HEK293 (cell line): ENCODE results near the gene NFXL1.

Source experiments
- CTCF ChIA-PET: fragments of 350-600 bp; formaldehyde crosslinking; extraction: SDS; loops from one replicate; lab custom pipeline; 2021; ENCODE audit warnings: antibody characterized with exemption; lab: Yijun Ruan, JAX
- POLR2A ChIA-PET: fragments of 300-600 bp; formaldehyde crosslinking; extraction: SDS; loops from one replicate; lab custom pipeline; 2020; ENCODE audit warnings: antibody characterized with exemption, inconsistent platforms; lab: Yijun Ruan, JAX
- H3K27ac ChIP-seq: fragments of 200-500 bp; sonication (Bioruptor generic); 2 replicates; pipeline ENCODE4 v1.5.1; 2014; ENCODE audit warnings: low read depth, low read length, control low read depth, inconsistent platforms; ENCODE audit errors: extremely low read depth
- H3K36me3 ChIP-seq, 2 experiments: fragments of 200-500 bp in 1 of 2; sonication (Bioruptor generic) in 1 of 2; 1 replicate in 1 of 2; 2 replicates in 1 of 2; pipeline ENCODE4 v1.5.1; 2014 to 2017; ENCODE audit warnings: inconsistent platforms in 2 of 2, low read length in 2 of 2; ENCODE audit not compliant: control insufficient read depth in 2 of 2, insufficient read depth in 1 of 2
- H3K4me1 ChIP-seq: fragments of 200-500 bp; sonication (Bioruptor generic); 2 replicates; pipeline ENCODE4 v1.5.1; 2014; ENCODE audit warnings: mild to moderate bottlenecking, low read length, inconsistent platforms; ENCODE audit not compliant: control insufficient read depth, insufficient read depth
- H3K4me3 ChIP-seq: 2 replicates; pipeline ENCODE4 v1.5.1; 2011; ENCODE audit warnings: low read depth, mild to moderate bottlenecking, control low read depth, low read length, moderate library complexity
- H3K9me3 ChIP-seq: fragments of 200-500 bp; sonication (Bioruptor generic); 2 replicates; pipeline ENCODE4 v1.5.1; 2014; ENCODE audit warnings: low read depth, low read length, inconsistent platforms; ENCODE audit not compliant: control insufficient read depth, insufficient read depth
- GLI2 ChIP-seq: fragments of 450-650 bp; formaldehyde crosslinking; IDR thresholded peaks from 2 replicates; pipeline ENCODE4; 2017; ENCODE audit warnings: missing biosample characterization, missing genetic modification characterization, low read depth, borderline replicate concordance
- HIC1 ChIP-seq: fragments of 450-650 bp; formaldehyde crosslinking; IDR thresholded peaks from 2 replicates; pipeline ENCODE4 v1.5.1; 2016; ENCODE audit warnings: missing biosample characterization, missing genetic modification characterization
- TSHZ1 ChIP-seq: fragments of 450-650 bp; formaldehyde crosslinking; IDR thresholded peaks from 2 replicates; pipeline ENCODE4 v1.5.1; 2016; ENCODE audit warnings: missing biosample characterization, missing genetic modification characterization, borderline replicate concordance
- ZEB2 ChIP-seq: fragments of 450-650 bp; formaldehyde crosslinking; IDR thresholded peaks from 2 replicates; pipeline ENCODE4 v1.5.1; 2016; ENCODE audit warnings: missing biosample characterization, missing genetic modification characterization
- ZNF223 ChIP-seq: fragments of 450-650 bp; formaldehyde crosslinking; IDR thresholded peaks from 2 replicates; pipeline ENCODE4 v1.5.1; 2016; ENCODE audit warnings: missing biosample characterization, missing genetic modification characterization
- ZNF23 ChIP-seq: fragments of 450-650 bp; formaldehyde crosslinking; IDR thresholded peaks from 2 replicates; pipeline ENCODE4 v1.5.1; 2016; ENCODE audit warnings: missing biosample characterization, missing genetic modification characterization, borderline replicate concordance
- ZNF423 ChIP-seq: fragments of 450-650 bp; formaldehyde crosslinking; IDR thresholded peaks from 2 replicates; pipeline ENCODE4 v1.5.1; 2016; ENCODE audit warnings: missing biosample characterization, missing genetic modification characterization
- ZNF488 ChIP-seq: fragments of 450-650 bp; formaldehyde crosslinking; IDR thresholded peaks from 2 replicates; pipeline ENCODE4 v1.5.1; 2016; ENCODE audit warnings: missing biosample characterization, missing genetic modification characterization
- ZNF514 ChIP-seq: fragments of 450-650 bp; formaldehyde crosslinking; IDR thresholded peaks from 2 replicates; pipeline ENCODE4 v1.5.1; 2016; ENCODE audit warnings: missing biosample characterization, missing genetic modification characterization
- ZNF518A ChIP-seq: fragments of 450-650 bp; formaldehyde crosslinking; conservative IDR thresholded peaks from 2 replicates; pipeline ENCODE4 v1.5.1; 2016; ENCODE audit warnings: low read depth, missing biosample characterization, missing genetic modification characterization
- ZNF701 ChIP-seq: fragments of 450-650 bp; formaldehyde crosslinking; IDR thresholded peaks from 2 replicates; pipeline ENCODE4 v1.5.1; 2016; ENCODE audit warnings: missing biosample characterization, missing genetic modification characterization
- ZNF791 ChIP-seq: fragments of 450-650 bp; formaldehyde crosslinking; IDR thresholded peaks from 2 replicates; pipeline ENCODE4 v1.5.1; 2016; ENCODE audit warnings: missing biosample characterization, missing genetic modification characterization

NFXL1 gene

GRCh38 chr4:47879458-47879857 is 34.9 kb downstream of the NFXL1 start:
- POLR2A ChIA-PET, result no interaction called here
- no peak for TF ChIP-seq ZNF488 (tag by site-specific recombination)
- TF ChIP-seq TSHZ1, result no peak
- TF ChIP-seq, all 188 proteins: peak for 0
- CTCF ChIA-PET, result no interaction called here
- Histone ChIP-seq H3K4me1 (no peaks in the 10 kb centered on the region), H3K27ac (no peak overlapping the region), H3K9me3 (no peaks in the 10 kb centered on the region), H3K36me3 (peaks cover 17 to 80% of the 10 kb centered on the region in 2 experiments; a peak in 2 of 3 replicates), H3K4me3 (no peak overlapping the region)

- H3K9me3 ChIP-seq, result no peaks in the 10 kb centered on the region
- TF ChIP-seq HIC1 (tag by site-specific recombination) (no peak), ZNF791 (tag by site-specific recombination) (no peak), ZNF701 (tag by site-specific recombination) (no peak), ZNF223 (tag by site-specific recombination) (no peak), ZNF488 (tag by site-specific recombination) (no peak), ZEB2 (tag by site-specific recombination) (no peak), ZNF514 (no peak), ZNF23 (no peak), ZNF423 (no peak), GLI2 (no peak), ZNF518A (tag by site-specific recombination) (no peak)
- TF ChIP-seq, all 188 proteins: peak for 0
- Histone ChIP-seq H3K36me3 (peaks cover 7 to 77% of the 10 kb centered on the region in 2 experiments; a peak in 2 of 3 replicates), H3K27ac (no peak overlapping the region), H3K4me1 (no peaks in the 10 kb centered on the region), H3K4me3 (no peak overlapping the region)
- POLR2A ChIA-PET, result no interaction called here
- CTCF ChIA-PET, result no interaction called here
Observed at GRCh38 chr4:47876784-47877546, 37.4 kb downstream of the NFXL1 start.
